Astrocyte of the cerebellum (primary cell): ENCODE results near the gene TEKT5.

Experiments used
- DNase-seq: peaks from one replicate; pipeline ENCODE4 v3.0.0-alpha.2; 2011; ENCODE audit warnings: low read depth
- H3K4me3 ChIP-seq: 2 replicates; pipeline ENCODE4 v1.5.1; 2011; ENCODE audit warnings: mild to moderate bottlenecking, low read depth, low read length, moderate library complexity
- CTCF ChIP-seq: IDR thresholded peaks from 2 replicates; pipeline ENCODE4 v1.5.1; 2012; ENCODE audit warnings: low read length, low read depth, moderate library complexity, mild to moderate bottlenecking; ENCODE audit errors: missing control alignments
- in situ Hi-C: cut with HindIII; loops from 2 replicates; pipeline ENCODE4 v1.10.0; 2017; ENCODE audit warnings: low sequenced_read_pairs

TEKT5 gene

DNA sequence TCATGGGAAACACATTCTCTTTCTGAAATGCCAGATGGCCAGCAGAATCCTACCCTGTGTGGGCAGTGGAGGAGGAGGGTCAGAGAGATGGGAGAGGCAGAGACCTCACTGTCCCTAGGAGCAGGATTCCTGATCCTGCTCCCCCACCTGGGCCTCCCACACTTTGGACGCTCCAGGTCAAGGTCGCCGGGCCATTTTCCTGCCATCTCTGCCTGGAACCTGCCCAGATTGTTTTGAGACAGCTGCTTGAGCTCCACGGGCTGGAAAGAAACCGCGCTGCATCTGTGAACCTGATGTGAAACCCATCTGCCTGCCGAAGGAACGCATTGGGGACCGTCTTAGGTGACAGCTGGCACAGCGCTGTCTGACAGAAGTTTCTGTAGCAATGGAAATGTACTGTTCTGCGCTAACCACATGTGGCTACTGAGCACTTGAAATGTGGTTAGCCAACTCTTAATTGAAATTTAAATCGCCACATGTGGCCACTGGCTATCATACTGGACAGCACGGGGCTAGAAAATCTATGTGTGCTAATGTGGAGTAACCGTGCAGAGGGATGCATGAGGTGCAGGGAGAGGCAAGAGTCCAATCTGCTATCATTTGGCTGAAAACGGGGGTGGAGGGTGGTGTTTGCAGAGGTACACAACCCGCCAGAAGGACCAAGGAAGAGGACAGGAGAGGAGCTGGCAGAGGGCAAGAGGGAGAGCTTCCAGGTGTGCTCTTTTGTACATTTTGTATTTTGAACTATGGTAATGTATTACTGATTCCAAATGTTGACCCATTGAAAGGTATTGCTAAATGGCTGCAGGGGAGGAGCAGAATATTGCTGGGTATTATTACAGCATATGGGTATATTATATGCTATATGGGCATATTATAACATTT lies 33.5 kb upstream of the TEKT5 start:
- in situ Hi-C loops = loop anchor here (25.0 kb wide), 1 partner anchor 191 kb away; no protein-coding TSS in a partner anchor
- DNase-seq = no peak
- no peak for TF ChIP-seq CTCF
- H3K4me3 ChIP-seq = no peak overlapping the region

DNA sequence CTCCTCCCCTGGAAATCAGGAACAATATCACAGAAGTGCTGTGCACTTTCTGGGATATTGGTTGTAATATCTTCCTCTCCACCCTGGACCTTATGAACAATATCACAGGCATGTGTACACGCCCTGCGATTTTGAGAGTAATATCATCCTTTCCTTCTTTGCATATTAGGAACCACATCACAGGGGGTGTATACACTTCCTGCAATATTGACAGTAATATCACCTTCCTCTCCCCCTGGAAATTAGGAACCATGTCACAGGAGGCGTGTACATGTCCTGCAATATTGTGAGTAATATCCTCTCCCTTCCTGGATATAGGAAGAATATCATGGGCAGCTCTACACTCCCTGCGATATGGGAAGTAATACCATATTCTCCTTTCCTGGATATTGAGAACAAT lies 14.2 kb upstream of the TEKT5 start:
- no peak overlapping the region for H3K4me3 ChIP-seq
- no peak for DNase-seq
- TF ChIP-seq CTCF = no peak
- in situ Hi-C loops = no loop called here

DNA sequence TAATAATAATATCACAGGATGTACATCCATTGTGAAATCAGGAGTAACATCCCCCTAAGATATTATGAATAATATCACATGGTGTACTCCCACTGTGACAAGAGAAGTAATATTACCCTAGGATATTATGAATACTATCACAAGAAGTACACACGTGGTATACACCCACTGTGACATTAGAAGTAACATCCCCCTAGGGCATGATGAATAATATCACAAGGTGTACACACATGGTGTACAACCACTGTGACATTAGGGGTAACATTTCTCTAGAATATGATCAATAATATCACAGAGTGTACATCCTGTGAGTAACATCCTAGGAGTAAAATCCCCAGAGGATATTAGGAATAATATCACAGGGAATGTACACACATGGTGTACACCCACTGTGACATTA lies 5.0 kb upstream of the TEKT5 start:
- no peak for TF ChIP-seq CTCF
- in situ Hi-C loops = no loop called here
- DNase-seq = no peak
- H3K4me3 ChIP-seq = no peak overlapping the region

DNA sequence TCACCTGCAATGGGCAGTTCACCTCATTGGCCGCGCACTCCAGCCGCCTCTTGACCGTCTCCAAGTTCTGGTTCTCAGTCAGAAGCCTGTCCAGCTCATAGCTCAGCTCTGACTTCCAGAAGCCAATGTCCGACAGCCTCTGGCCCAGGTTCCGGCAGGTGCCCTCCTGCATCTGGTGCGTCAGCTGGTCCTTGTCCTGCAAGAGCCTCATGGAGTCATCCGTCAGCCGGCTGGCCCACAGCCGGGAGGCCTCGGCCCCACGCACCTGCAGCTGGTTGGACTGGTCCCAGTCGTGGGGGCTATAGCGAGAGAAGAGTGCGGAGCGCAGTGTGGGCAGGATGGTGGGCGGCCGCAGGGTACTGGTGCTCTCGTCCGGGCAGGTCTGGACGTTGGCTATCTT lies 424 bp downstream of the TEKT5 start:
- DNase-seq = no peak
- in situ Hi-C loops = no loop called here
- H3K4me3 ChIP-seq = no peak overlapping the region
- no peak for TF ChIP-seq CTCF

DNA sequence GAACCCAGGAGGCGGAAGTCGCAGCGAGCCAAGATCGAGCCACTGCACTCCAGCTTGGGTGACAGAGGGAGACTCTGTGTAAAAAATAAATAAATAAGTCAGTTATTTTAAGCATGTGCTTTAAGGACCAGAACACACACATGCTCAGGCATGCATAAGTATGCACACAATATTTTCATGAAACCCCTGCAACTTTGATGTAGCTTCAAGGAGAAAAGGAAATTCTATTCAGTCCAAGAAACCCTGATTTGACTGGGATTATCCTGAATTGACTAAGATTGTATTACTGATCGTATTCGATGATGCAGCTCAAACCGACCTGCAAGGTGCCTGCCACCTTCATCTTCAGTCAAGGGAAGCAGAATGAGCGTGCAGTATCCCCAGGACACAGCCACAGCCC lies 841 bp downstream of the TEKT5 start:
- no peak for DNase-seq
- no peak overlapping the region for H3K4me3 ChIP-seq
- TF ChIP-seq CTCF = no peak
- in situ Hi-C loops = no loop called here

GRCh38 chr16:10692470-10692869 lies 2.3 kb downstream of the TEKT5 start:
- in situ Hi-C loops = no loop called here
- DNase-seq = no peak
- H3K4me3 ChIP-seq = no peak overlapping the region
- TF ChIP-seq CTCF = no peak
